Endometrial microvascular endothelial cells (primary cell): Measurements from ENCODE around the gene PTPRJ. TPM values are rescaled to one million over a fixed set of nuclear protein-coding genes. Genes with fewer than 3 reads are reported as not detected.

Experiments used
- in situ Hi-C: cut with HindIII; loops from 2 replicates; pipeline ENCODE4 v1.10.0; 2017; ENCODE audit warnings: low sequenced_read_pairs, low pct_unique_long_range_greater_than_20kb; ENCODE audit errors: inconsistent ontology term
- total RNA-seq: library from RNA; depleted of rRNA; stranded (reverse); fragments of >200 nt; gene quantifications from one replicate; pipeline ENCODE4 v1.2.3, GENCODE V29; 2015; ENCODE audit errors: inconsistent ontology term

PTPRJ gene
- total RNA-seq, 1 donor from 2014 or later = 10.8 TPM

GRCh38 chr11:48099916-48100446 is 119.6 kb downstream of the PTPRJ start:
- in situ Hi-C loops = no loop called here

- in situ Hi-C loops = no loop called here
Measured at GRCh38 chr11:48101044-48101733, 120.8 kb downstream of the PTPRJ start.

- in situ Hi-C loops = no loop called here
Measured at GRCh38 chr11:48101958-48102357, 121.6 kb downstream of the PTPRJ start.

DNA sequence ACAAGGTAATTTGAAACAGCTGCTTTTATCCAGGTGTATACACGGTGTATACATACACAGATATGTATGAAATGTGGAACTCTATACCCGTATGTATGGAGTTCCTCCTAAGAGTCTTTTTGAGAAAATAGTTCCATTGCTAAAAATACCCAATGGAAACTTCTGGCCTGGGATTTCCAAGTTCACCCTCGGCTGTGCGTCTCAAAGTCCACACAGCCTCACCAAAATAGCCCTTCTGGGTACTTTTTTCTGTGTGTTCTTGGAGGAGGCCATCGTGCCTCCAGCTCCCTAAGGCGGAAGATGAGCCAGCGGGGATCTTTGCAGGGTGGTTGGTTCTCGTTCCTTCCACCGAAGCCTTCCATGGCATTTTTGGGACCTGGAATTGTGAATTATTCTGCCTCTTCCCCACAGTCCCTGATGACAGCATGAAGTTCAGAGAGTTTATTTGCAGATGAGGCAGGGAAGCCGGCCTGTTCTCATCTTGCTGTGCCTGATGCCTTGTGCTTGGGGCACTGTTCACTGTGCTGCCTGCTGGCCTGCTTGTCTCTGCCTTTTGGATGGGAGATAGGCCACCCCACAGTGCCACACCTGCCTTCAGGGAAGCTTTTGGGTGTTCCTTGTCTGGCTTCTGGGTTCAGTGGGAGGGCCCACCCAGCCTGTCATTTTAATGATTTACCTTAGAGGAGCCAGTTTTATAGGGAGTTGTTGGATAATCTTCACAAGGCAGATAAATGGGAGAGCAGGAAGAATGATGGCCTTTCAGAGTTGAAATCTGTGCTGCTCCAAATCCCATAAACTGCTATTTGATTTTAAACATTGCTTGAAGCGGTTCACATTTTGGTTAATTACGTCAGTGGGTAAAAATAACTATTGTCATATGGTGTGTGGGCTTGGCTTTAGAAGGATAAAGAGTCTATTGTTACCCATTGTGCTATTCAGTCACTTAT is 123.5 kb downstream of the PTPRJ start:
- in situ Hi-C loops = no loop called here

DNA sequence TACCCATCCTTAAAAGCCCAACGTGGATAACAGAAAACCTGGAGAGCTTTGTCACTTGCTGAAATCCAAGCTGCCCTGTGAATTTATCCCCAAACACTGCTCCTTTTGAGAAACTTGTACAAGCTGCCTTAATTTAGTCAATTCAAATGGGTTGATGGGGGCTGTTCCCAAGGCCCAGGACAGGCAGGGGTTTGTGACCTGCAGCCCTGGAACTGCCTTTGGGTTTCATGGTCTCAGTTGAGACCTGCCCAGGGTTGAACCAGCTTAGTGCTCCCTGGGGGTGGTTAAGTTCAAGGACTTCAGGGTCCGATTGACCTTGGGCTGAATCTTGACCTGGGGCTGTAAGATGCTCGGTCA is 124.2 kb downstream of the PTPRJ start:
- in situ Hi-C loops = no loop called here

- in situ Hi-C loops = no loop called here
Measured at GRCh38 chr11:48105096-48105990, 125.0 kb downstream of the PTPRJ start.

- in situ Hi-C loops = no loop called here
Measured at GRCh38 chr11:48106166-48106565, 125.8 kb downstream of the PTPRJ start.

DNA sequence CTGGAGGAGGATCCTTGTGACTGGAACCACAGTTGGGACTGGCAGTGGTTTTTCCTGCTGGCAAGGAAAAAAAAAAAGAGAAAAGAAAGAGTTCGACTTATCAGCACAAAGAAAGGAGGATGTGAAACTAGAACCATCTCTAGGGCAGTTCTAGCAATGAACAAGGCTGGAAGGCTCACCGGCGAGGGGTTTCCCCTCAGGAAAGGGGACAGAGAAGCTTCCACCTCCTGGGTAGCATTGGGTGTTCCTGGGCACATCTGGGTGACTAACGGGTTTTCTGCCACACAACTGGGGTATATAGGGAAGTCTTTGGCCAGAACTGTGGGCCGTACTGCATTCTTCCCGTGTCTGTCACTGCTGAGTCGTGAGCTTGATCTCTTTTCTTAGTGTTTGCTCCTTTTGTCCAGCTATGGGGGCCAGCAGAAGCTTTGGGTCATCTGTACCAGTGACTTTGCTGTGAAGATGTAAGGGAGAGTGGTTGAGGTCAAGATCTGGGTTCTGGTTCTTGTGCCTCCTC is 126.9 kb downstream of the PTPRJ start:
- in situ Hi-C loops = no loop called here

DNA sequence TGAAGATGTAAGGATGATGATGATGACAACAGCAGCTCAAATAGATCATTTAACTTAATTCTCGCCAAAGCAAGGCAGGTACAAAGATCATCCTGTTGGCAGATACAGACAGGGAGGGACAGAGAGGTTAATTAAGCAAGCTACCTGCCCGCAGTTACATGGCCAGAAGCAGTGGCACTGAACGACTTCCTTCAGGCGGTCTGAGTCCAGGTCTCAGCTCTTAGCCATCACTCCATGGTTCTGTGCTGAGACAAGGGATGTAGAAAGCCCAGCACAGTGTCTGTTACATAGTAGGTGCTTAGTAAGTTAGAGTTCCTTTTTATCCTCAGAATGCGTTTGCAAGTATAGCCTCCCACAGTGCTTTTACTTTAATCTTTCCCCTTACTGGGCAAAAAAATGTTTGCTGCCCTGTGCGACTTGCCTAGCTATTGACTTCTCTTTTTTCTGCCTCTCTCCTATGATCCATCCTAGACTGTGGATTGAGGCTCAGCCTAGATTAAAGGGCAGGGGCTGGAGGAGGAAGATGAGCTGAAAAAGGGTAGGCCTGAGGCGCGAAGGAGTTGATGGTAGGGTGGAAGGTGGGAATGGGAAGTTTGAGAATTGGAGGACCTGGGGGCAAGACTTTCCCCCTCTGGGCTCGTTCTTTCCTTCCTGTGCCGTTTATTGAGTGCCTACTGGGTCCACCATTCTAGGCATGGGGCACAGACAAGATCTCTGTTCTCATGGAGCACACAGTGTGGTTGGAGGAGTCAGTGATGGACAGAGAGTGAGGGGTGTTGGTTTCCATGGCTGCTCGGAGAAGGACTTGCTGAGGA is 128.1 kb downstream of the PTPRJ start:
- in situ Hi-C loops = no loop called here

- in situ Hi-C loops = no loop called here
Measured at GRCh38 chr11:48109046-48109666, 128.8 kb downstream of the PTPRJ start.

DNA sequence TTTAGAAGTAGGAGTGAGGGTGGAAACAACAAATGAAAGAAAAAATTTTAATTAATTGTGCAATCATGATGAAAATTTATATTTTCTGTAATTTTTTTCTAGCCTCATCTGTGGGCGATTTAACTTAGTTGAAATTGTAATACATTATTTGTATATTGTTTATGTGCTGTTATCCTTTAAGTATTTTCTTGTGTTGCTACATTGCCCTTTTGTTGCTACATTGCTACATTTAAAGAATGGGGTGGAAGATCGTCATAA is 130.1 kb downstream of the PTPRJ start:
- in situ Hi-C loops = no loop called here

DNA sequence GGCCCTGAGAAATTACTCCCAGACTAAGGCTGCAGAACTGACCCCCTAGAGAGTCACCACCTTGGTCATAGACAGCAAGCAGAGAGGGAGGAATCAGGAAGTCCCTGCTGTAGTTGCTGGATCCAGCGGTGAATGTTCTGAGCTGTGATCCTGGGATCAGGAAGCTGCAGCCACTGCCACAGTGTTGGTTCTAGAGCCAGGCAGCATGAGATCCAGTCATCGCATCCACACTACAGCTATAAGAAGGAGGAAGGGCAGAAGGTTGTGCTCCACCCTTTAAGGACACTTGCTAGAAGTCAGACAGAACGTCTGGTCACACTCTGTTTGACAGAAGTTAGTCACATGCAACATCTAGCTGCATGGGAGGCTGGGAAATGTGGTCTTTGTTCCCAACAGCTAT is 131.5 kb downstream of the PTPRJ start:
- in situ Hi-C loops = no loop called here

- in situ Hi-C loops = no loop called here
Measured at GRCh38 chr11:48114740-48115139, 134.4 kb downstream of the PTPRJ start.

GRCh38 chr11:48116437-48117228 is 136.3 kb downstream of the PTPRJ start:
- in situ Hi-C loops = no loop called here

- in situ Hi-C loops = no loop called here
Measured at GRCh38 chr11:48122246-48122645, 141.9 kb downstream of the PTPRJ start.

GRCh38 chr11:48122656-48123055 is 142.3 kb downstream of the PTPRJ start:
- in situ Hi-C loops = no loop called here

- in situ Hi-C loops = no loop called here
Measured at GRCh38 chr11:48123254-48123875, 143.0 kb downstream of the PTPRJ start.
